HG02973 (cell line): Measurements from ENCODE around the gene KLC3.

Experiments used
- ATAC-seq: cut with Tn5 transposase; IDR thresholded peaks from one replicate; pipeline ENCODE4 v1.9.1; 2021; ENCODE audit warnings: moderate library complexity; ENCODE audit not compliant: unreplicated experiment

The KLC3 gene

DNA sequence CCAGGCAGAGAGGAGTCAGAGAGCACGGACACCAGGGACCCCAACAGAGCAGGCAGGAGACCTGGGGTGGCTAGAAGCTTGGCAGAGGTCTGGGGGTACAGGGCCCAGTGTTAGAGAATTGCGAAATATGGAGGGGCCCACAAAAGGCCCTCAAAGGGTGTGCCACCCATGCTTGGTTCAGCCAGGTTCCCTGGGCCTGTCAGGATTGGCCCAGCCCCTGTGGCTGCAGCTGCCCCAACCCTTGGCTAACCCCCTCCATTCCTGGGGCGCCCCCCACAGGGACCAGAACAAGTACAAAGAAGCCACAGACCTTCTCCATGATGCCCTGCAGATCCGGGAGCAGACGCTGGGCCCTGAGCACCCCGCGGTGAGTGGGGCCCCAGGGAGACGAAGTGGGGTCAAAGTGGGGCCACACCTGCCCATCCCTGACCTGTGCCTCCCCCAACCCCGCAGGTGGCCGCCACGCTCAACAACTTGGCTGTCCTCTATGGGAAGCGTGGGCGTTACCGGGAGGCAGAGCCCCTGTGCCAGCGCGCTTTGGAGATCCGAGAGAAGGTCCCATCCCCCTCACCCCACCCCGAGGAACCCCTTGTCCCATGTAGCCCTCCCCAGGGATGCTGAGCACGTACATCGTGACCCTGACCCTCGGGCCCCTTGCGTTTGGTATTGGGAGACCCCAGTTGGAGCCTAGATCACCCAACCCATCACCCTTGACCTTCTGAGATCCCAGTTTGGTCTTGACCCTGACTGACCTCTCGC, 8.0 kb downstream of the KLC3 start:
- ATAC-seq = no peak

GRCh38 chr19:45349126-45349415, 8.5 kb downstream of the KLC3 start:
- ATAC-seq = no peak

- ATAC-seq = no peak
Observed at GRCh38 chr19:45349430-45349941, 8.9 kb downstream of the KLC3 start.

GRCh38 chr19:45350477-45351058, 10.0 kb downstream of the KLC3 start:
- no peak for ATAC-seq

DNA sequence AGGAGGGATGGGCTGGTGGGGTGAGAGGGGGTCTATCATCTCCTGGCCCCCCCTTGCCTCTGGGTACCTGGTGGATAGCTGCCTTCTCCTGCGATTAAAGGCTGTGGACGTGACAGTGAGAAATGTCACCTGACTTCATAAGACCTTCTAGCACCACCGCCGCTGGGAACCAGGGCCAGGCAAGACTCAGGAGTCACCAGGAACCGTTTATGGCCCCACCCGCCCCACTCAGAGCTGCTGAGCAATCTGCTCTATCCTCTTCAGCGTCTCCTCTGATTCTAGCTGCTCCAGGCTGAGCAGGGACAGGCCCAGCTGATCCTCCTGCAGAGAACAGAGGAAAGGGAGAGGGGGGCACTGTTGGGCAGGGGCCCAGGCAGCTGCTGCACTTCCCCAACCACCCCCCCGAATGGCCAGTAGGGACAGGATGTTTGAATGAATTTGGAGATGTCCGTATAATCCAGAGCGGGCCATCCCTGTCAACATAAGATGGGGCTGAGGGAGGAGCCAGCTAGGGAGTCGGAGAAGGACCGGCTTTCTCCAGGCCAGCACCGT, 10.9 kb downstream of the KLC3 start:
- ATAC-seq = no peak

DNA sequence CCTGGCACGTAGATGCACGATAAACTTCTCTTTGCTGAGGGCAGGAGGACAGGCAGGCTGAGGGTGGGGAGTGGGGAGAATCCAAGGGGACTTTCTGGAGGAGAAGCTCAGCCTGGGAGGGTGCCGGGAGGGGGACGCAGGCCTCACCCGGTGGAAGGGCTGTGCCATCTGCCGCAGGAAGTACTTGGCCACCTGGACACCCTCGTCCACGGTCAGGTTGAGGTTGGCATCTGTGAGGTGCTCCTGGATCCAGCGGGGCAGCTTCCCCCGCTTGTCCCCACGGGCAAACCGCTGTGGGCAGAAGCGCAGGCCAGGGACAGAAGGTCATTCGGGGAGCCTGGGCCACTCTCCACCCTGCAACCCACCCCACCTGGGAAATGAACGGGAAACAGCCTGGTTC, 11.5 kb downstream of the KLC3 start:
- ATAC-seq = no peak

DNA sequence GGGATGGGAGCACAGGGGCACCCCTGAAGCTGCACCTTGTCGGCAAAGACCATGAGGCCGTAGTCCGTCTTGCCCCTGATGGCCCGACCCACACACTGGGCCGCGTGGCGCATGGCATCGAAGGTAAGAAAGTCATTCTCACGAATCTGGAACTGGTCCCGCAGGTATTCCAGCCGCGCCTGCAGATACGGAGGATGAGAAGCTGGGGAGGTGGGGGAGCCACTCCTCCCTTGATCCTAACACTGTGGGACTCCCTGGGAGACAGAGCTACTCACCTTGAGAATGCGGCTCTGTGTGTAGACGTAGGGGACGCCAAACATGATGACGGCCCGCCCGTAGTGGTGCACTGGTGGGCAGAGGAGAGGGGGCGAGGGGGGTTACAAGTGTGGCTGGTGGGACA, 11.9 kb downstream of the KLC3 start:
- no peak for ATAC-seq

DNA sequence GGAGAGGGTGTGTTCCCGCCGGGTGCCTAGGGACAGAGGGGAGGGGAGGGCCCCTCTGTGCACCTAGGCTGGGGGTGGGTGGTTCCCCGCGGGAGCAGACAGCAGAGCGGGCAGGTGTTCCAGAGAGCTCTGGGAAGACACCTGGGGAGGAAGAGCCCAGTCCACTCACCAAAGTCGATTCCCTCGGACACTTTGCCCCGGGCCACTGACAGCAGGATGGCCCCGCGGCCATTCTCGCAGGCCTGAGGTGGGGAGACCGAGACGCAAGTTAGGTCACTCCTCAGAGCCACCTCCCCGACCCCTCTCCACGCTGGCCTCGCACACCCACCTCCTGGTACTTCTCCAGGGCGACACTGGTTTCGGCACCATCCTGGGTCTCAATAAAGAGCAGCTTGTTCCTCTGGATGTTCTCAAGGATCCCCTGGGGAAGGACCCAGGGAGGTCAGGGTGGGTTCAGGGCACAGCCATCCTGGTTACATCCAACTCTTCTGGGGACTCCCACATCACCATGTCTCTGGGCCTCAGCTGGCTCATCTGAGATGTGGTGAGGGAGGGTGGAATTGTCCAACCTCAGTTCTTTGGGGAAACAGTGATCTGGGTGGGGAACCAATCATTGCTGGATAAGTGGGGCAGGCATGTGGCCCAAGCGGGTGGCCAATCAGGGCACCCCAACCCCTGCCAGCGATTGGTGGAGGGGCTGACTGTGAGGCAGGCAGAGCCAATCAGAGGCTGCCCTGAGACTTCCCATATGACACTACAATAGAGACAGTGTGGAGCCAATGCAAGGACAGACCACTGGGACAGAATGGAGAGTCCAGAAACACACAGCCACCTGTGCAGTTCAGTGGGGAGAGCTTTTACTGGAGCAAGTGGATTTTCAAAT, 12.6 kb downstream of the KLC3 start:
- ATAC-seq = no peak

- no peak for ATAC-seq
Observed at GRCh38 chr19:45354241-45354842, 13.8 kb downstream of the KLC3 start.

- no peak for ATAC-seq
Observed at GRCh38 chr19:45355402-45355801, 14.9 kb downstream of the KLC3 start.

- ATAC-seq = no peak
Observed at GRCh38 chr19:45355910-45356309, 15.4 kb downstream of the KLC3 start.

GRCh38 chr19:45356760-45357444, 16.4 kb downstream of the KLC3 start:
- no peak for ATAC-seq

- no peak for ATAC-seq
Observed at GRCh38 chr19:45357445-45357783, 16.9 kb downstream of the KLC3 start.

- no peak for ATAC-seq
Observed at GRCh38 chr19:45358213-45358792, 17.8 kb downstream of the KLC3 start.

- no peak for ATAC-seq
Observed at GRCh38 chr19:45361608-45362007, 21.1 kb downstream of the KLC3 start.

- ATAC-seq = no peak
Observed at GRCh38 chr19:45362291-45362690, 21.7 kb downstream of the KLC3 start.

- ATAC-seq = no peak
Observed at GRCh38 chr19:45363861-45364459, 23.4 kb downstream of the KLC3 start.

GRCh38 chr19:45364696-45365095, 24.1 kb downstream of the KLC3 start:
- ATAC-seq = no peak

GRCh38 chr19:45368127-45368526, 27.6 kb downstream of the KLC3 start:
- ATAC-seq = no peak
